ENCODE results near the gene CPAMD8. TPM values are rescaled to one million over a fixed set of nuclear protein-coding genes. Genes with fewer than 3 reads are reported as not detected.

Gene CPAMD8
- total RNA-seq, 1 experiment from 2014 or later: 0.20 TPM

DNA sequence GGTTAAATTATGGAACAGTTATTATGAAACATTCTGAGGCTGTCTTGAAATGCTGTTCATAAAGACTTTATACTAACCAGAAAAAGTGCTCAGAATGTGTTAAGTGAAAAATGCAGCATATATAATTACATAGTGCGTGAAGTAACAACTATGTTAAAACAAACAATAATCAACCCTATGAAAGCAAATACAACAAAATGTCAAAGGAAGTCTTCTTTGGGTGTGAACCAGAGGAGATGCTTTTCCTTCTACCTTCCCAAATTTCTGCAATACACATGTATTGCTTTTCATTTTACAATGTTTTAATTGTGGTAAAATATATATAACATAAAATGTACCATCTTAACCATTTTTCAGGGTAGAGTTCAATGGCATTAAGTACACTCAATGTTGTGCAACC lies 92.1 kb downstream of the CPAMD8 start:
- no peak overlapping the region for H3K4me3 ChIP-seq (replicated peaks in 1 of 2; ENCODE audit: low read depth in 1 of 2, low read length in 2 of 2)
- peaks cover 5 to 11% of the 10 kb centered on the region in 2 experiments; a peak in 2 of 4 replicates for H3K9me3 ChIP-seq (ENCODE audit: control insufficient read depth in 1 of 2, insufficient read depth in 1 of 2, low read depth in 1 of 2, low read length in 2 of 2)
- ATAC-seq: no peak
- ChIA-PET RAD21 (ENCODE audit: low non-redundant PET in 1 of 2, low total read pairs in 2 of 2, uncharacterized antibody in 2 of 2, unreplicated experiment in 2 of 2) (no interaction called here), POLR2A (no interaction called here), CTCF (no interaction called here)
- H3K9ac ChIP-seq (ENCODE audit: low read length): no peak overlapping the region
- no peaks in the 10 kb centered on the region for H3K27me3 ChIP-seq (ENCODE audit: insufficient read depth, low read length)
- H4K20me1 ChIP-seq (ENCODE audit: insufficient read depth): no peaks in the 10 kb centered on the region
- H3K27ac ChIP-seq (ENCODE audit: low read depth, low read length): no peak overlapping the region
- H3K36me3 ChIP-seq (ENCODE audit: control insufficient read depth in 1 of 2, insufficient read depth in 2 of 2, low read length in 2 of 2): no peaks in the 10 kb centered on the region
- BruUV-seq (replicated peaks): no TSS peak
- H3K4me1 ChIP-seq (ENCODE audit: control insufficient read depth in 1 of 2, insufficient read depth in 2 of 2, low read length in 2 of 2): no peaks in the 10 kb centered on the region
- H3K9me2 ChIP-seq (ENCODE audit: insufficient read depth): no peaks in the 10 kb centered on the region
- H3K79me2 ChIP-seq (ENCODE audit: insufficient read depth, low read length): no peaks in the 10 kb centered on the region
- no peak for DNase-seq (ENCODE audit: low read depth, low spot score)
- H2AFZ ChIP-seq (ENCODE audit: low read depth, low read length, poor library complexity, severe bottlenecking): no peak overlapping the region
- TF ChIP-seq, protein P1, sequence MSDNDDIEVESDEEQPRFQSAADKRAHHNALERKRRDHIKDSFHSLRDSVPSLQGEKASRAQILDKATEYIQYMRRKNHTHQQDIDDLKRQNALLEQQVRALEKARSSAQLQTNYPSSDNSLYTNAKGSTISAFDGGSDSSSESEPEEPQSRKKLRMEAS (IDR thresholded peaks at IDR 0.05): no peak
- TF ChIP-seq YY1 (IDR thresholded peaks at IDR 0.05; ENCODE audit: extremely low read depth, insufficient replicate concordance, low read depth, low read length): no peak
- TF ChIP-seq ZFX (IDR thresholded peaks at IDR 0.05): no peak
- no peak for TF ChIP-seq ZNF274 (IDR thresholded peaks at IDR 0.05; ENCODE audit: low read depth, low read length)
- no peak for TF ChIP-seq EZH2 (IDR thresholded peaks at IDR 0.05)
- no peak for TF ChIP-seq SIN3A (IDR thresholded peaks at IDR 0.05; ENCODE audit: low read depth)
- TF ChIP-seq POLR2AphosphoS5 (IDR thresholded peaks at IDR 0.05; ENCODE audit: low read depth, low read length): no peak
- no peak for TF ChIP-seq CEBPB (IDR thresholded peaks at IDR 0.05; ENCODE audit: low read depth)
- TF ChIP-seq, protein P2, sequence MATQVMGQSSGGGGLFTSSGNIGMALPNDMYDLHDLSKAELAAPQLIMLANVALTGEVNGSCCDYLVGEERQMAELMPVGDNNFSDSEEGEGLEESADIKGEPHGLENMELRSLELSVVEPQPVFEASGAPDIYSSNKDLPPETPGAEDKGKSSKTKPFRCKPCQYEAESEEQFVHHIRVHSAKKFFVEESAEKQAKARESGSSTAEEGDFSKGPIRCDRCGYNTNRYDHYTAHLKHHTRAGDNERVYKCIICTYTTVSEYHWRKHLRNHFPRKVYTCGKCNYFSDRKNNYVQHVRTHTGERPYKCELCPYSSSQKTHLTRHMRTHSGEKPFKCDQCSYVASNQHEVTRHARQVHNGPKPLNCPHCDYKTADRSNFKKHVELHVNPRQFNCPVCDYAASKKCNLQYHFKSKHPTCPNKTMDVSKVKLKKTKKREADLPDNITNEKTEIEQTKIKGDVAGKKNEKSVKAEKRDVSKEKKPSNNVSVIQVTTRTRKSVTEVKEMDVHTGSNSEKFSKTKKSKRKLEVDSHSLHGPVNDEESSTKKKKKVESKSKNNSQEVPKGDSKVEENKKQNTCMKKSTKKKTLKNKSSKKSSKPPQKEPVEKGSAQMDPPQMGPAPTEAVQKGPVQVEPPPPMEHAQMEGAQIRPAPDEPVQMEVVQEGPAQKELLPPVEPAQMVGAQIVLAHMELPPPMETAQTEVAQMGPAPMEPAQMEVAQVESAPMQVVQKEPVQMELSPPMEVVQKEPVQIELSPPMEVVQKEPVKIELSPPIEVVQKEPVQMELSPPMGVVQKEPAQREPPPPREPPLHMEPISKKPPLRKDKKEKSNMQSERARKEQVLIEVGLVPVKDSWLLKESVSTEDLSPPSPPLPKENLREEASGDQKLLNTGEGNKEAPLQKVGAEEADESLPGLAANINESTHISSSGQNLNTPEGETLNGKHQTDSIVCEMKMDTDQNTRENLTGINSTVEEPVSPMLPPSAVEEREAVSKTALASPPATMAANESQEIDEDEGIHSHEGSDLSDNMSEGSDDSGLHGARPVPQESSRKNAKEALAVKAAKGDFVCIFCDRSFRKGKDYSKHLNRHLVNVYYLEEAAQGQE (IDR thresholded peaks at IDR 0.05; ENCODE audit: low read depth): no peak
- TF ChIP-seq SRF (IDR thresholded peaks at IDR 0.05; ENCODE audit: low read depth): no peak
- TF ChIP-seq POLR2A (IDR thresholded peaks at IDR 0.05; ENCODE audit: borderline replicate concordance, extremely low read depth, insufficient read depth, insufficient read length): no peak
- TF ChIP-seq TCF7L2 (IDR thresholded peaks at IDR 0.05; ENCODE audit: borderline replicate concordance, extremely low read depth, insufficient read depth, insufficient read length): no peak
- no peak for TF ChIP-seq FOSL1 (IDR thresholded peaks at IDR 0.05; ENCODE audit: low read depth)
- no peak for TF ChIP-seq RAD21 (IDR thresholded peaks at IDR 0.05; ENCODE audit: low read depth)
- no peak for TF ChIP-seq CBX3 (IDR thresholded peaks at IDR 0.05; ENCODE audit: low read depth)
- TF ChIP-seq, protein P3, sequence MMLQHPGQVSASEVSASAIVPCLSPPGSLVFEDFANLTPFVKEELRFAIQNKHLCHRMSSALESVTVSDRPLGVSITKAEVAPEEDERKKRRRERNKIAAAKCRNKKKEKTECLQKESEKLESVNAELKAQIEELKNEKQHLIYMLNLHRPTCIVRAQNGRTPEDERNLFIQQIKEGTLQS (IDR thresholded peaks at IDR 0.05): no peak
- intact Hi-C loops (cut with micrococcal nuclease): no loop called here
- no peak overlapping the region for H3K4me2 ChIP-seq (ENCODE audit: low read length)
